Kidney (tissue), 14 donors: ENCODE measurements around the gene SETD1B. TPM values are rescaled to one million over a fixed set of nuclear protein-coding genes. Genes with fewer than 3 reads are reported as not detected.

Source experiments
- DNase-seq, 5 donors: peaks; one replicate each; pipeline ENCODE4 v3.0.0-alpha.2; 2013 to 2020
- FAIRE-seq: peaks from 2 replicates; lab custom pipeline; 2012; peaks lifted over from hg19 to GRCh38; lab: Jason Lieb, UNC
- H3K27ac ChIP-seq, 2 donors: one replicate each; pipeline ENCODE4 v1.7.0; 2013; ENCODE audit warnings: low read depth in 2 of 2, low read length in 2 of 2, inconsistent platforms in 1 of 2
- H3K27me3 ChIP-seq: one replicate; pipeline ENCODE4 v1.7.1; 2013; ENCODE audit warnings: low read length, inconsistent platforms; ENCODE audit not compliant: control insufficient read depth, insufficient read depth
- H3K36me3 ChIP-seq, 3 donors: one replicate each; pipeline versions ENCODE4 v1.7.0 to v1.7.1; 2013; ENCODE audit warnings: low read length in 3 of 3, control low read depth in 1 of 3, inconsistent platforms in 1 of 3; ENCODE audit not compliant: insufficient read depth in 3 of 3, control insufficient read depth in 2 of 3
- H3K4me1 ChIP-seq, 3 donors: one replicate each; pipeline versions ENCODE4 v1.7.0 to v1.7.1; 2013; ENCODE audit warnings: low read length in 3 of 3, inconsistent platforms in 1 of 3, low read depth in 1 of 3; ENCODE audit not compliant: control insufficient read depth in 2 of 3, insufficient read depth in 2 of 3
- H3K4me3 ChIP-seq, 3 donors: one replicate each; pipeline versions ENCODE4 v1.7.0 to v1.8.1; 2013; ENCODE audit warnings: low read length in 3 of 3, control low read depth in 1 of 3, inconsistent platforms in 1 of 3
- H3K9ac ChIP-seq, 3 donors: one replicate each; pipeline versions ENCODE4 v1.7.0 to v1.7.1; 2013; ENCODE audit warnings: low read length in 3 of 3, control low read depth in 1 of 3, inconsistent platforms in 1 of 3
- H3K9me3 ChIP-seq, 3 donors: one replicate each; pipeline versions ENCODE4 v1.7.0 to v1.7.1; 2013; ENCODE audit warnings: low read length in 3 of 3, control low read depth in 1 of 3, inconsistent platforms in 1 of 3; ENCODE audit not compliant: control insufficient read depth in 2 of 3, insufficient read depth in 1 of 3
- intact Hi-C: fragments of 100-400 bp; cut with DNase I; formaldehyde crosslinking; loops from one replicate; pipeline ENCODE4 v1.11.1; 2022
- polyA plus RNA-seq: library from polyadenylated mRNA; stranded (reverse); fragments of 350-450 nt; fragmentation: Illumina TruSeq; extraction: RNeasy Lipid Tissue Mini Kit (QIAGEN cat#74804); gene quantifications from one replicate; pipeline ENCODE4 v1.2.3, GENCODE V29; 2014; ENCODE audit warnings: low read depth, low replicate concordance; ENCODE audit not compliant: insufficient read depth
- total RNA-seq: library from RNA; stranded (reverse); fragmentation: NEBNext Ultra II Directional; extraction: Animal tissue kit (Norgen Biotek cat#: 25700); gene quantifications from one replicate; pipeline ENCODE4 v1.2.1, GENCODE V29; 2021
- TF ChIP-seq, protein P1 (sequence below): IDR thresholded peaks from 3 replicates; pipeline ENCODE4 v1.5.1; 2012; ENCODE audit warnings: mild to moderate bottlenecking, moderate library complexity, borderline replicate concordance; ENCODE audit not compliant: insufficient read depth; ENCODE audit errors: extremely low read depth
- donor health status: control.
- donor health status: control.
- donor health status: control.
- donor health status: control.
- donor health status: control.
- donor health status: DM: yes; HTN: yes; CAD: no.
- donor health status: Normal renal cell carcinoma (clear cell type).

The SETD1B gene
- total and polyA plus RNA-seq, 2 donors from 2014 or later: 3.5 to 34.5 TPM

DNA sequence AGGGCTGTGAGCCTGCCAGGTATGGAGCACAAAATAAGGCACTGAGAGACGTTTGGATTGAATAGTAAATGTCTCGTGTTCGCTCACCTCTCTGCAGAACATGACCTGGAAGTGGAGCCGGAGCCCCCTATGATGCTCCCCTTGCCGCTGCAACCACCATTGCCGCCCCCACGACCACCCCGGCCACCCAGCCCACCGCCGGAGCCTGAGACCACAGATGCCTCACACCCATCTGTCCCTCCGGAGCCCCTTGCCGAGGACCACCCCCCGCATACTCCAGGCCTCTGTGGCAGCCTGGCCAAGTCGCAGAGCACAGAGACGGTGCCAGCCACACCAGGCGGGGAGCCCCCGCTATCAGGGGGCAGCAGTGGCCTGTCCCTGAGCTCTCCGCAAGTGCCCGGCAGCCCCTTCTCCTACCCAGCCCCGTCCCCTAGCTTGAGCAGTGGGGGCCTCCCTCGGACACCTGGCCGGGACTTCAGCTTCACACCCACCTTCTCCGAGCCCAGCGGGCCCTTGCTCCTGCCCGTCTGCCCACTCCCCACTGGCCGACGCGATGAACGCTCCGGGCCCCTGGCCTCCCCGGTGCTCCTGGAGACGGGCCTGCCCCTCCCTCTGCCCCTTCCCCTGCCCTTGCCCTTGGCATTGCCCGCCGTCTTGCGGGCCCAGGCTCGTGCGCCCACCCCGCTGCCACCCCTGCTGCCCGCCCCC is 18.7 kb downstream of the SETD1B start:
- intact Hi-C loops: no loop called here
- H3K4me1 ChIP-seq: no peaks in the 10 kb centered on the region
- TF ChIP-seq, protein P1, sequence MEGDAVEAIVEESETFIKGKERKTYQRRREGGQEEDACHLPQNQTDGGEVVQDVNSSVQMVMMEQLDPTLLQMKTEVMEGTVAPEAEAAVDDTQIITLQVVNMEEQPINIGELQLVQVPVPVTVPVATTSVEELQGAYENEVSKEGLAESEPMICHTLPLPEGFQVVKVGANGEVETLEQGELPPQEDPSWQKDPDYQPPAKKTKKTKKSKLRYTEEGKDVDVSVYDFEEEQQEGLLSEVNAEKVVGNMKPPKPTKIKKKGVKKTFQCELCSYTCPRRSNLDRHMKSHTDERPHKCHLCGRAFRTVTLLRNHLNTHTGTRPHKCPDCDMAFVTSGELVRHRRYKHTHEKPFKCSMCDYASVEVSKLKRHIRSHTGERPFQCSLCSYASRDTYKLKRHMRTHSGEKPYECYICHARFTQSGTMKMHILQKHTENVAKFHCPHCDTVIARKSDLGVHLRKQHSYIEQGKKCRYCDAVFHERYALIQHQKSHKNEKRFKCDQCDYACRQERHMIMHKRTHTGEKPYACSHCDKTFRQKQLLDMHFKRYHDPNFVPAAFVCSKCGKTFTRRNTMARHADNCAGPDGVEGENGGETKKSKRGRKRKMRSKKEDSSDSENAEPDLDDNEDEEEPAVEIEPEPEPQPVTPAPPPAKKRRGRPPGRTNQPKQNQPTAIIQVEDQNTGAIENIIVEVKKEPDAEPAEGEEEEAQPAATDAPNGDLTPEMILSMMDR: no peak
- no peak overlapping the region for H3K4me3 ChIP-seq
- H3K27ac ChIP-seq: no peak overlapping the region
- H3K9ac ChIP-seq: no peak overlapping the region
- H3K9me3 ChIP-seq: no peaks in the 10 kb centered on the region
- FAIRE-seq (no peak), DNase-seq (peak in 1 of 5 donors; percentile 72)
- H3K36me3 ChIP-seq: peaks cover 8 to 42% (median 32%) of the 10 kb centered on the region in 3 donors
- no peaks in the 10 kb centered on the region for H3K27me3 ChIP-seq

DNA sequence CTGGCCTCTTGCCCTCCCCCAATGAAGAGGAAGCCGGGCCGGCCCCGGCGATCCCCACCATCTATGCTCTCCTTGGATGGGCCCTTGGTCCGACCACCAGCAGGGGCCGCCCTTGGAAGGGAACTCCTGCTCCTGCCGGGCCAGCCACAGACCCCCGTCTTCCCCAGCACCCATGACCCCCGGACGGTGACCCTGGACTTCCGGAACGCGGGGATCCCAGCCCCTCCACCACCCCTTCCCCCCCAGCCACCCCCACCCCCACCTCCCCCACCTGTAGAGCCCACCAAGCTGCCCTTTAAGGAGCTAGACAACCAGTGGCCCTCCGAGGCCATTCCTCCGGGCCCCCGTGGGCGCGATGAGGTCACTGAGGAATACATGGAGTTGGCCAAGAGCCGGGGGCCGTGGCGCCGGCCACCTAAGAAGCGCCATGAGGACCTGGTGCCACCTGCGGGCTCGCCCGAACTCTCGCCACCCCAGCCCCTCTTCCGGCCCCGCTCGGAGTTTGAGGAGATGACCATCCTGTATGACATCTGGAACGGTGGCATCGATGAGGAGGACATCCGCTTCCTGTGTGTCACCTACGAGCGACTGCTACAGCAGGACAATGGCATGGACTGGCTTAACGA is 19.4 kb downstream of the SETD1B start:
- DNase-seq (peak in 1 of 5 donors; percentile 71), FAIRE-seq (no peak)
- TF ChIP-seq, protein P1: no peak
- Histone ChIP-seq H3K4me3 (no peak overlapping the region), H3K27me3 (no peaks in the 10 kb centered on the region), H3K27ac (no peak overlapping the region), H3K4me1 (no peaks in the 10 kb centered on the region), H3K9me3 (no peaks in the 10 kb centered on the region), H3K36me3 (peaks cover 4 to 43% (median 30%) of the 10 kb centered on the region in 3 donors), H3K9ac (no peak overlapping the region)
- intact Hi-C loops: no loop called here

DNA sequence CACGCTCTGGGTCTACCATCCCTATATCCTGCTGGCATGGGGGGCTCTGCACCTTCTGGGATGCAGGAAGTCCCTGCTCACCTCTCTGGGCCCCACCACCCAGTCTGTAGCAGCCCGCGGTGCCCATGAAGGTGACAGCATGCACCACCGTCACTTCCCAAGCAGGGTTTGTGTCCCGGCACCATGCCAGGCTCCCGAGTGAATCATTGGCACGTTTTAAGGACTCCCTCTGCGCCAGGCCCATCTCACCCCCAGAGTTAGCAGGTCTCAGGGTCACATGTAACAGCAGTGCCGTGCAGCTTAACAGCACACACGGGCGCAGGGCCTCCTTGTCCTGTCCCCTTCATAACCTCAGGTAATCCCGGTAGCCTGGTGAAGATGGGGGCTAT is 19.9 kb downstream of the SETD1B start:
- H3K4me1 ChIP-seq: no peaks in the 10 kb centered on the region
- FAIRE-seq (no peak), DNase-seq (peak in 1 of 5 donors; percentile 48)
- H3K4me3 ChIP-seq: no peak overlapping the region
- H3K36me3 ChIP-seq: peaks cover 6 to 48% (median 35%) of the 10 kb centered on the region in 3 donors
- TF ChIP-seq, protein P1: no peak
- no peaks in the 10 kb centered on the region for H3K9me3 ChIP-seq
- no peaks in the 10 kb centered on the region for H3K27me3 ChIP-seq
- no peak overlapping the region for H3K9ac ChIP-seq
- H3K27ac ChIP-seq: no peak overlapping the region
- intact Hi-C loops: no loop called here
